ENCODE results near the gene NXPE3. TPM values are rescaled to one million over a fixed set of nuclear protein-coding genes. Genes with fewer than 3 reads are reported as not detected.

Gene NXPE3
- polyA plus RNA-seq, 3 donors, result 14.6 to 35.8 (median 19.8) TPM

GRCh38 chr3:101807888-101808287 lies 28.9 kb downstream of the NXPE3 start:
- Histone ChIP-seq H3K4me2 (replicated peaks; ENCODE audit: extremely low read depth, low read length, poor library complexity, severe bottlenecking) (no peak overlapping the region), H2AFZ (ENCODE audit: insufficient read depth, low read depth, low read length, poor library complexity, severe bottlenecking) (no peak overlapping the region), H3K27ac (ENCODE audit: low read depth in 1 of 2, low read length in 2 of 2) (no peak overlapping the region), H4K20me1 (ENCODE audit: insufficient read depth, low read length) (peaks cover 4% of the 10 kb centered on the region), H3K9ac (ENCODE audit: insufficient read depth, low read length, poor library complexity, severe bottlenecking) (no peak overlapping the region), H3K4me3 (replicated peaks in 1 of 3; ENCODE audit: low read depth in 2 of 3, low read length in 3 of 3) (no peak overlapping the region), H3K9me3 (replicated peaks in 1 of 2; ENCODE audit: control insufficient read depth in 1 of 2, insufficient read depth in 1 of 2, low read length in 2 of 2) (no peaks in the 10 kb centered on the region), H3K4me1 (ENCODE audit: control insufficient read depth in 1 of 2, insufficient read depth in 2 of 2, low read length in 2 of 2) (peaks cover 9 to 18% of the 10 kb centered on the region in 2 donors), H3K27me3 (ENCODE audit: control insufficient read depth in 2 of 2, insufficient read depth in 2 of 2, low read length in 2 of 2) (no peaks in the 10 kb centered on the region), H3K79me2 (ENCODE audit: insufficient read depth, low read length) (peaks cover 54% of the 10 kb centered on the region), H3K36me3 (replicated peaks in 1 of 2; ENCODE audit: control insufficient read depth in 1 of 2, insufficient read depth in 2 of 2, low read length in 2 of 2) (peaks cover 21 to 69% of the 10 kb centered on the region in 2 donors)
- Mint-ChIP-seq H3K27me3 (ENCODE audit: low read depth in 3 of 3) (no peaks in the 10 kb centered on the region), H3K27ac (peak overlapping the region in 1 of 7 donors; percentile 2), H3K4me1 (peaks cover 20% of the 10 kb centered on the region), H3K9me3 (no peaks in the 10 kb centered on the region), H3K4me3 (no peak overlapping the region), H3K36me3 (peaks cover 49 to 64% of the 10 kb centered on the region in 2 donors)
- intact Hi-C loops (cut with micrococcal nuclease), result loop anchor here in 1 of 2 donors (5.0 kb wide), 1 partner anchor 724 kb away; no protein-coding TSS in a partner anchor
- DNase-seq, result no peak
- no peak for TF ChIP-seq CTCF (IDR thresholded peaks at IDR 0.05)
- WGBS (ENCODE audit: insufficient coverage), result 71% methylated on average over 1 of the region's 2 CpGs

- Histone ChIP-seq H3K27me3 (ENCODE audit: control insufficient read depth in 2 of 2, insufficient read depth in 2 of 2, low read length in 2 of 2) (no peaks in the 10 kb centered on the region), H4K20me1 (ENCODE audit: insufficient read depth, low read length) (no peaks in the 10 kb centered on the region), H3K27ac (ENCODE audit: low read depth in 1 of 2, low read length in 2 of 2) (peak overlapping the region in 1 of 2 donors; percentile 68), H3K9me3 (replicated peaks in 1 of 2; ENCODE audit: control insufficient read depth in 1 of 2, insufficient read depth in 1 of 2, low read length in 2 of 2) (no peaks in the 10 kb centered on the region), H3K9ac (ENCODE audit: insufficient read depth, low read length, poor library complexity, severe bottlenecking) (peak overlapping the region; percentile 23), H3K4me2 (replicated peaks; ENCODE audit: extremely low read depth, low read length, poor library complexity, severe bottlenecking) (peak overlapping the region; percentile 21), H2AFZ (ENCODE audit: insufficient read depth, low read depth, low read length, poor library complexity, severe bottlenecking) (no peak overlapping the region), H3K36me3 (replicated peaks in 1 of 2; ENCODE audit: control insufficient read depth in 1 of 2, insufficient read depth in 2 of 2, low read length in 2 of 2) (peaks cover 16 to 60% of the 10 kb centered on the region in 2 donors), H3K79me2 (ENCODE audit: insufficient read depth, low read length) (peaks cover 48% of the 10 kb centered on the region), H3K4me3 (replicated peaks in 1 of 3; ENCODE audit: low read depth in 2 of 3, low read length in 3 of 3) (no peak overlapping the region), H3K4me1 (ENCODE audit: control insufficient read depth in 1 of 2, insufficient read depth in 2 of 2, low read length in 2 of 2) (peaks cover 8 to 21% of the 10 kb centered on the region in 2 donors)
- TF ChIP-seq CTCF (IDR thresholded peaks at IDR 0.05), result peak; percentile 89
- peak; percentile 53 to 63 (median 56) for DNase-seq
- Mint-ChIP-seq H3K27me3 (ENCODE audit: low read depth in 3 of 3) (no peaks in the 10 kb centered on the region), H3K4me3 (no peak overlapping the region), H3K36me3 (peaks cover 38 to 53% of the 10 kb centered on the region in 2 donors), H3K9me3 (no peaks in the 10 kb centered on the region), H3K27ac (peak overlapping the region; percentile 61 to 87 (median 79)), H3K4me1 (peaks cover 21% of the 10 kb centered on the region)
- intact Hi-C loops (cut with micrococcal nuclease), result loop anchor here (2.0 to 10.0 kb wide), 5 partner anchors 38 to 723 kb away; partner anchors contain the start of gene NFKBIZ (in 1 of the 2)
Observed at GRCh38 chr3:101809178-101810021, 30.4 kb downstream of the NXPE3 start.

All from CD14-positive monocyte (primary cell).